ENCODE results near the gene TBX1.
A peak's percentile ranks its signal among the peaks of the same experiment; 100 is the strongest.

Gene TBX1

DNA sequence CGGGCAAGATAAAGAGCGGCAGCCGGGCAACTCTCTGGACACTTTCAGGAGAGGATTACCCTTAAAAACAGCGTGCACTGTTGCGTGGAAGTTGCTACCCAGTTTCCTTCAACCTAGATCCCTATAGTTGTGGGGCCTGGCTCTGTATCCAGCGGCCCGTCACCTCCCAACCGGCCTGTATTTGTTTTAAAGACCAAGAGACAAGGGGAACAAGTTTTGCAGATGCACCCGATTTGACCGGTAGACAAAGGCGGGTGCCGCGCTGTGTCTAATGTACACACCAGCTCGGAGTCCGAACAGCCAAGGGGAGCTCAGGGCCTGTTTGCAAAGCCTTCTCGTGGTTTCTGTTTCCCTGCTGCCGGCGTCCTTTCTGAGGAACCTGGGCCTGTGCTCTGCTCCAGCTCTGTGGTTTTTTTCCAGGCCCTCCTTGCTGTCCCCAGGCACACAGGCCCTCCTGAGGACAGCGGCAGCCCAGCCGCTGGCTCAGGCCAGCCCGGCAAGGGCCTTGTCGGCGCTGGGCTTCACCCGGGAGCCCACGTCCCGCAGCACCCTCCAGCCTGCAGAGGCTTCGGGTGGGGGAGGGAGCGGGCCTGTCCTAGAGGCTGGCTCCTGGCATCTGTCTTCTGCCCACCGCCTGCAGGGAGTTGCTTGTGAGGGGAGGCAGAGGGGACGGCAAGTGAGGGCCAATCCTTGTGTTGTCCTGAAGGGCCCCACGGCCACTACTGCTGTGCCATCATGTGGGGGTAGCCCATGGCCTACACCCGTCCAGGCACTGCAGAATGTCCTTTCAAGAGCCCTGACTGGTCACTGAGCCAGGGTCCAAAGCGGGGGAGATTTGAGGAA, 1.4 kb downstream of the TBX1 start:
- H3K27me3 ChIP-seq (ENCODE audit: control insufficient read depth, insufficient read depth, low read length): no peaks in the 10 kb centered on the region

DNA sequence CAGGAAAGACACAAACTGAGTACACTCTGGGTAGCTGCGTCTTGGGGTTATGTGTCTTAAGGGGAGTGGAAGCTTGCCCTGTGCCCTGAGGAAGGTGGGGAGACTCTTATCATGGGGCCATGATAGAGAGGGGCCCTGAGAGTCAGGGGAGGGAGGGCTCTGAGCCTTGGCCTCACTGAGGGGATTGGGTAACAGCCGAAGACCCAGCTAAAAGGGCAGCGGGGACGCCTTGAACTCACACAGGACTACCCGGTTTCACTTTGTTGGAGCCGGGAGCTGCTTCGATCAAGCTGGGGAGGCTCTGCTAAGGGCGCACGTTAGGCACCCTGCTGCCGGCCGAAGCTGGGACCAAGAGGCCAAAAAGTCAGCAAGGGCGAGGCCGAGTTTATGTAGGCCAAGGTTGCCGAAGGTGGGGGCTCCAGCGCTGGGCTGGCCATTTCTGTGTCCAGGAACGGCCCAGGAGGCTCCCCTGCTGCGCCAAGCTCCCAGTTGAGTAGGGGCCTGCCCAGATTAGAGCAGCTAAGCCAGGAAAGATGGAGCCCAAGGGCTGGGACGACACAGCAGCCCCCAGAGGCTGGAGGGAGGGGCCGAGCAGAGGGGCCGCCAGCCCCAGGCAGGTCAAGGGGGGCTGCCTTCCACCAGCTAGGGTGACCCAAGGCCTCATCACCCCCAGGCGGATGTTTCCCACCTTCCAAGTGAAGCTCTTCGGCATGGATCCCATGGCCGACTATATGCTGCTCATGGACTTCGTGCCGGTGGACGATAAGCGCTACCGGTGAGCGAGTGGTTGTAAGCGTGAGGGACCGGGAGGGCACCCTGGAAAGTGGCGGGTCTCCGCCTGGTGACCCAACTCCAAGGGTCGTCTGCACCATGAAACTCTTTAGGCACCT, 2.2 kb downstream of the TBX1 start:
- Histone ChIP-seq H2AFZ (no peak overlapping the region), H3K4me2 (ENCODE audit: low read length) (peak overlapping the region; percentile 87), H3K9ac (peak overlapping the region; percentile 28), H3K79me2 (no peaks in the 10 kb centered on the region), H3K36me3 (ENCODE audit: control insufficient read depth, insufficient read depth, low read length) (no peaks in the 10 kb centered on the region), H3K4me1 (no peaks in the 10 kb centered on the region), H3K27me3 (ENCODE audit: control insufficient read depth, insufficient read depth, low read length) (no peaks in the 10 kb centered on the region), H3K4me3 (ENCODE audit: low read depth, low read length) (peak overlapping the region; percentile 62), H3K27ac (no peak overlapping the region), H3K9me3 (ENCODE audit: control insufficient read depth, low read length) (no peaks in the 10 kb centered on the region)
- TF ChIP-seq, protein P1, sequence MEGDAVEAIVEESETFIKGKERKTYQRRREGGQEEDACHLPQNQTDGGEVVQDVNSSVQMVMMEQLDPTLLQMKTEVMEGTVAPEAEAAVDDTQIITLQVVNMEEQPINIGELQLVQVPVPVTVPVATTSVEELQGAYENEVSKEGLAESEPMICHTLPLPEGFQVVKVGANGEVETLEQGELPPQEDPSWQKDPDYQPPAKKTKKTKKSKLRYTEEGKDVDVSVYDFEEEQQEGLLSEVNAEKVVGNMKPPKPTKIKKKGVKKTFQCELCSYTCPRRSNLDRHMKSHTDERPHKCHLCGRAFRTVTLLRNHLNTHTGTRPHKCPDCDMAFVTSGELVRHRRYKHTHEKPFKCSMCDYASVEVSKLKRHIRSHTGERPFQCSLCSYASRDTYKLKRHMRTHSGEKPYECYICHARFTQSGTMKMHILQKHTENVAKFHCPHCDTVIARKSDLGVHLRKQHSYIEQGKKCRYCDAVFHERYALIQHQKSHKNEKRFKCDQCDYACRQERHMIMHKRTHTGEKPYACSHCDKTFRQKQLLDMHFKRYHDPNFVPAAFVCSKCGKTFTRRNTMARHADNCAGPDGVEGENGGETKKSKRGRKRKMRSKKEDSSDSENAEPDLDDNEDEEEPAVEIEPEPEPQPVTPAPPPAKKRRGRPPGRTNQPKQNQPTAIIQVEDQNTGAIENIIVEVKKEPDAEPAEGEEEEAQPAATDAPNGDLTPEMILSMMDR (IDR thresholded peaks at IDR 0.05): no peak

More for the DNA sequence above, 1.4 kb downstream of the TBX1 start:
- Histone ChIP-seq H3K36me3 (ENCODE audit: control insufficient read depth, insufficient read depth, low read length) (no peaks in the 10 kb centered on the region), H3K9ac (peak overlapping the region; percentile 28), H3K27ac (peak overlapping the region; percentile 59), H3K4me1 (no peaks in the 10 kb centered on the region), H2AFZ (peak overlapping the region; percentile 41), H3K79me2 (no peaks in the 10 kb centered on the region), H3K4me3 (ENCODE audit: low read depth, low read length) (peak overlapping the region; percentile 62), H3K9me3 (ENCODE audit: control insufficient read depth, low read length) (no peaks in the 10 kb centered on the region), H3K4me2 (ENCODE audit: low read length) (peak overlapping the region; percentile 87)
- TF ChIP-seq, protein P1 (IDR thresholded peaks at IDR 0.05): no peak

DNA sequence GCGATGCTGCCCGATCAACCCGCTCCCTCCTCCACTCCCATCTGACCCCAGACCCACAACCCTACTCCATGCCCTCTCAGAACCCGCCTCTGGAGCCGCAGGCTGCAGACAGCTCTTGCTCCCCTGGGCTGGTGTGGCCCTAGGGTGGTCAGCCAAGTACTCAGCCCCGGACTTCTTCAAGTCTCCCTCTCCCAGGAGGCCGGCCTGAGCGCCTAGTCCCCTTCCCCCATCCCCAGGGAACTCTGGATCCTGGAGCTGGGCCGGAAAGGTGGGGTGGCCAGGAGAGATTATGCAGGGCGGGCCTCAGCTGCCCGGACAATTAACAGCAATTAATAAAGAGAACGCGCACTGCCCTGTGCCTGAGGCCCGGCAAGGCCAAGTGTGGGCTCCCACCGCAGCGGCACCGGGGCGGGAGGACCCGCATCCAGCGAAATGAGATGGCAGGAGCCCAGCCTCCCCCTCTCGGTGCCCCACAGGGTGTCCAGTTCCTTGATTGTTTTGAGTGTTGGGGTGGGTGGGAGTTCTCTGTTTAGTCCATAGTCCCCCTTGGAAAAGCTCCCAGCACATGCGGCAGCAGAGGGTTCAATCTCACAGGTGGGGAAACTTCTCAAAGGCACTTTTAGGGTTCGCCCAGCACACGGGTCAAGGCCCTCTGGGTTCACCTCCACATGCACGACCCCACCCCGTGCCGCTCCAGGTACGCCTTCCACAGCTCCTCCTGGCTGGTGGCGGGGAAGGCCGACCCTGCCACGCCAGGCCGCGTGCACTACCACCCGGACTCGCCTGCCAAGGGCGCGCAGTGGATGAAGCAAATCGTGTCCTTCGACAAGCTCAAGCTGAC, 3.1 kb downstream of the TBX1 start:
- peak overlapping the region; percentile 87 for H3K4me2 ChIP-seq (ENCODE audit: low read length)
- no peaks in the 10 kb centered on the region for H3K79me2 ChIP-seq
- no peak overlapping the region for H3K4me3 ChIP-seq (ENCODE audit: low read depth, low read length)
- H3K27me3 ChIP-seq (ENCODE audit: control insufficient read depth, insufficient read depth, low read length): no peaks in the 10 kb centered on the region
- no peak overlapping the region for H2AFZ ChIP-seq
- H3K9ac ChIP-seq: no peak overlapping the region
- TF ChIP-seq, protein P1 (IDR thresholded peaks at IDR 0.05): no peak
- no peaks in the 10 kb centered on the region for H3K36me3 ChIP-seq (ENCODE audit: control insufficient read depth, insufficient read depth, low read length)
- no peaks in the 10 kb centered on the region for H3K4me1 ChIP-seq
- no peaks in the 10 kb centered on the region for H3K9me3 ChIP-seq (ENCODE audit: control insufficient read depth, low read length)
- no peak overlapping the region for H3K27ac ChIP-seq

DNA sequence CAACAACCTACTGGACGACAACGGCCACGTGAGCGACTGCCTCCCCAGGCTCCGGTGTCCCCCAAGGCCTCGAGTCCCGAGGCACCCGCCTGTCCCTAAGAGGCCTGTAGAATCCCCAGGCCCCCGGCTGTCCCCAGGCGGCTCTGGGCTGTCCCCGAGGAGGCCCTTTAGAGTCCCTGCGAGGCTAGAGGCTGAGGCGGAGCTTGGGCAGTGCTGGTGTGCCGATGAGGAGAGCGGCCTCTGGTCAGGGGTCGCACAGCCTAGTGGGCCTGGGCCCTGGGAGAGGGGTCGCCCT, 3.7 kb downstream of the TBX1 start:
- Histone ChIP-seq H3K4me1 (no peaks in the 10 kb centered on the region), H3K27me3 (ENCODE audit: control insufficient read depth, insufficient read depth, low read length) (no peaks in the 10 kb centered on the region), H3K27ac (no peak overlapping the region), H3K9ac (no peak overlapping the region), H3K4me3 (ENCODE audit: low read depth, low read length) (no peak overlapping the region), H3K36me3 (ENCODE audit: control insufficient read depth, insufficient read depth, low read length) (no peaks in the 10 kb centered on the region), H3K4me2 (ENCODE audit: low read length) (no peak overlapping the region), H3K9me3 (ENCODE audit: control insufficient read depth, low read length) (no peaks in the 10 kb centered on the region), H3K79me2 (no peaks in the 10 kb centered on the region), H2AFZ (no peak overlapping the region)
- TF ChIP-seq, protein P1 (IDR thresholded peaks at IDR 0.05): no peak

Data from parathyroid adenoma (tissue), 2 donors.